ENCODE results near the gene GLP1R. TPM values are rescaled to one million over a fixed set of nuclear protein-coding genes. Genes with fewer than 3 reads are reported as not detected.

The GLP1R gene
- total RNA-seq, 1 experiment from 2014 or later, result 10.2 TPM

DNA sequence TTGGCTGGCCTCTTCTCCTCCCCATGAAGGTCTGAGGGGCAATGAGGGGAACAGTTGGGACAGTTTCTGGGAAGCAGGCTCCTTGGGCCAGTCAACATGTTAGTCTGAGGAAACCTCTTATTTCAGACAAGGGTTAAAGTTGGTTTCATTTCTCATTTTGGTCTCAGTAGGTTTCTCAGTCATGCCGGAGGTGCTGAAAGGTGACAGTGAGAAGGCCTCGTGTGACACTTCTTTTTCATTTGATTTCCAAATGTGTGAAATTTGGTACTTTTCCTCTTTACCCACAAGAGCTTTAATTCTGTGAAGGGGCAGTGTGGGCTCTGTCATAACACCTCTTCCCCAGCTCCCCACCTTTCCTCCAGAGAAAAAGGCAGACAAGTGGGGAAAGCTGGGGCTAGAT is 7.5 kb upstream of the GLP1R start:
- CTCF ChIA-PET, result no interaction called here
- Mint-ChIP-seq H3K36me3 (ENCODE audit: insufficient read depth, unreplicated experiment) (no peaks in the 10 kb centered on the region), H3K9me3 (ENCODE audit: low read depth, unreplicated experiment) (no peaks in the 10 kb centered on the region), H3K4me1 (ENCODE audit: low read depth, unreplicated experiment) (peaks cover 7% of the 10 kb centered on the region), H3K27me3 (ENCODE audit: unreplicated experiment) (peaks cover 76% of the 10 kb centered on the region), H3K4me3 (ENCODE audit: low read depth, unreplicated experiment) (no peak overlapping the region), H3K27ac (ENCODE audit: unreplicated experiment) (no peak overlapping the region)
- TF ChIP-seq, protein P1, sequence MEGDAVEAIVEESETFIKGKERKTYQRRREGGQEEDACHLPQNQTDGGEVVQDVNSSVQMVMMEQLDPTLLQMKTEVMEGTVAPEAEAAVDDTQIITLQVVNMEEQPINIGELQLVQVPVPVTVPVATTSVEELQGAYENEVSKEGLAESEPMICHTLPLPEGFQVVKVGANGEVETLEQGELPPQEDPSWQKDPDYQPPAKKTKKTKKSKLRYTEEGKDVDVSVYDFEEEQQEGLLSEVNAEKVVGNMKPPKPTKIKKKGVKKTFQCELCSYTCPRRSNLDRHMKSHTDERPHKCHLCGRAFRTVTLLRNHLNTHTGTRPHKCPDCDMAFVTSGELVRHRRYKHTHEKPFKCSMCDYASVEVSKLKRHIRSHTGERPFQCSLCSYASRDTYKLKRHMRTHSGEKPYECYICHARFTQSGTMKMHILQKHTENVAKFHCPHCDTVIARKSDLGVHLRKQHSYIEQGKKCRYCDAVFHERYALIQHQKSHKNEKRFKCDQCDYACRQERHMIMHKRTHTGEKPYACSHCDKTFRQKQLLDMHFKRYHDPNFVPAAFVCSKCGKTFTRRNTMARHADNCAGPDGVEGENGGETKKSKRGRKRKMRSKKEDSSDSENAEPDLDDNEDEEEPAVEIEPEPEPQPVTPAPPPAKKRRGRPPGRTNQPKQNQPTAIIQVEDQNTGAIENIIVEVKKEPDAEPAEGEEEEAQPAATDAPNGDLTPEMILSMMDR (IDR thresholded peaks at IDR 0.05; ENCODE audit: unreplicated experiment), result no peak
- no TSS peak for BruUV-seq (replicated peaks)
- intact Hi-C loops (cut with micrococcal nuclease; ENCODE audit: unreplicated experiment), result no loop called here
- no peak for DNase-seq

DNA sequence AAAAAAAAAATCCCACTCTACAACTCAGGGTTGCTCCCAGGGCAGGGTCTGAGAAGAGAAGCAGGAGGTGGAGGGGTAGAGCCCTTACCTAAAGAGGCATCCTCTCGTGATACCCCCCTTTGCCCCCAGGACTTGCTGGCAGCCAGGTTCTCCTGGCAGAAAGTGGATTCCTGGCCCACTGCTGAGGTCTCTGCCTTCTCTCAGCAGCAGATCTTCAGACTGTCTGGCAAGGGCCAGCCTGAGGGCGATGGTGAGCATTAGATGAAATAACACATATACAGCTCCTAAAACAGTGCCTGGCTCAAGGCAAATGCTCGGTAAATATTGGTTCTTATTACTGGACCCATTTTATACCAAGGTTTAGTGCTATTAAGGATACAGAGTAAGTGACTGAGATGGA is 4.8 kb upstream of the GLP1R start:
- H3K36me3 Mint-ChIP-seq (ENCODE audit: insufficient read depth, unreplicated experiment), result peaks cover 3% of the 10 kb centered on the region
- CTCF ChIA-PET, result no interaction called here
- peaks cover 70% of the 10 kb centered on the region for H3K27me3 Mint-ChIP-seq (ENCODE audit: unreplicated experiment)
- intact Hi-C loops (cut with micrococcal nuclease; ENCODE audit: unreplicated experiment), result no loop called here
- H3K9me3 Mint-ChIP-seq (ENCODE audit: low read depth, unreplicated experiment), result no peaks in the 10 kb centered on the region
- H3K4me1 Mint-ChIP-seq (ENCODE audit: low read depth, unreplicated experiment), result peaks cover 8% of the 10 kb centered on the region
- H3K27ac Mint-ChIP-seq (ENCODE audit: unreplicated experiment), result no peak overlapping the region
- TF ChIP-seq, protein P1 (IDR thresholded peaks at IDR 0.05; ENCODE audit: unreplicated experiment), result no peak
- H3K4me3 Mint-ChIP-seq (ENCODE audit: low read depth, unreplicated experiment), result no peak overlapping the region
- no TSS peak for BruUV-seq (replicated peaks)
- DNase-seq, result no peak

DNA sequence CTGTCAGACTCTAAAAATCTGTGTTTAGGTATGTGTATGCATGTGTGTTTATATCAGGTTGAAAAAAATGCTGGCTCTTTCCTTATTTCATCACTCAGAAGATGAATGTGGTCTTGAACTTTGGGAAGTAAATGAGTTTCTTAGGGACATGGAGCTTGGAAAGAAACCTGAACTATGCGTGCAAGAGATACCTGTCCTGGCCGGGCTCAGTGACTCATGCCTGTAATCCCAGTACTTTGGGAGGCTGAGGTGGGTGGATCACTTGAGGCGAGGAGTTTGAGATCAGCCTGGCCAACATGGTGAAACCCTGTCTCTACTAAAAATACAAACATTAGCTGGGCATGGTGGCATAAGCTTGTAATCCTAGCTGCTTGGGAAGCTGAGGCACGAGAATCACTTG is 4.4 kb upstream of the GLP1R start:
- TF ChIP-seq, protein P1 (IDR thresholded peaks at IDR 0.05; ENCODE audit: unreplicated experiment), result no peak
- H3K27ac Mint-ChIP-seq (ENCODE audit: unreplicated experiment), result no peak overlapping the region
- H3K9me3 Mint-ChIP-seq (ENCODE audit: low read depth, unreplicated experiment), result no peaks in the 10 kb centered on the region
- H3K36me3 Mint-ChIP-seq (ENCODE audit: insufficient read depth, unreplicated experiment), result peaks cover 7% of the 10 kb centered on the region
- no peak overlapping the region for H3K4me3 Mint-ChIP-seq (ENCODE audit: low read depth, unreplicated experiment)
- CTCF ChIA-PET, result interaction anchor here (0.7 kb wide), 1 partner anchor 1307 kb away, joined by 3 read pairs; no protein-coding TSS in a partner anchor
- H3K27me3 Mint-ChIP-seq (ENCODE audit: unreplicated experiment), result peaks cover 66% of the 10 kb centered on the region
- peaks cover 12% of the 10 kb centered on the region for H3K4me1 Mint-ChIP-seq (ENCODE audit: low read depth, unreplicated experiment)
- BruUV-seq (replicated peaks), result no TSS peak
- intact Hi-C loops (cut with micrococcal nuclease; ENCODE audit: unreplicated experiment), result no loop called here
- DNase-seq, result no peak

DNA sequence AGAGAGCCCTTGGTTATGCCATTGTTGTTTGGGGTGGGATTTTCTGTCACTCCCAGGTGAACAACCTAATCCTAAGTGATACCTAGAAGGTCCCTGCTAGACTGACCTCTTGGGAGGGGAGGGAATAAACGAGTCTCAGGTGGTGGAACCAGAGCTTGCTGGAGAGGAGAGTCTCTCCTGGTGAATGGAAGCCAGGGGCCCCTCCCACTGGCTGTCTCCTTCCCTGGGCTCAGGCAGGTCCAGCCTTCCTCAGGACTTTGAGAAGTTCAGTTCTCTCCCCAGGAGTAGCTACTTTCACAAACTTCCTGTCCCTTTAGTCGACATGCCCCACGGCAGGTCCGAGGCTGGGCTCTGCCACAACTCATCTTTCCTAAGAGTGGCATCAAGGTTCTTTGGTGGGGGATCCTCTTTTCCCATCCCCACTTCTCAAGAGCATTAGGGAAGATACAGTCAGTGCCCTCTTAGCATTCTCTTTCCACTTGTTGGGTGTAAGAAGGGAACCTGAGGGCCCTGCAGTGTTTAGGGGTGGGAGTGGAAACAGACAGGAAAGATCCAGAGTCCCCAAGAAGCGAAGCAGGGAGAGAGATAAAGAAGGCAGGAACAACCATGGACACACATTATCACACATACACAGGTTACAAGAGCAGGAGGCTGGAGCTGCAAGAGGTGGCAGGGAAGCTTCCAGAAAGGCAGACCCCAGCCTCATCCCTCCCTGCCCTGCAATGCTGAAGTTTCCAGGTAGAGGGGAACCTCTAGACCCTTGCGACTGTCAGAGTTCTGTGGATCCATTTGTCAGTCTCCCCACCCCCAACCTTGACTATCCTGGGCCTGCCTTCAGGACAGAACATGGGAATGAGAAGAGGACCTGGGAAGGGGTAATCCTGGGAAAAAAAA is 900 bp upstream of the GLP1R start:
- CTCF ChIA-PET, result no interaction called here
- no peak overlapping the region for H3K27ac Mint-ChIP-seq (ENCODE audit: unreplicated experiment)
- intact Hi-C loops (cut with micrococcal nuclease; ENCODE audit: unreplicated experiment), result no loop called here
- no peaks in the 10 kb centered on the region for H3K9me3 Mint-ChIP-seq (ENCODE audit: low read depth, unreplicated experiment)
- DNase-seq, result no peak
- H3K36me3 Mint-ChIP-seq (ENCODE audit: insufficient read depth, unreplicated experiment), result peaks cover 15% of the 10 kb centered on the region
- peaks cover 47% of the 10 kb centered on the region for H3K4me1 Mint-ChIP-seq (ENCODE audit: low read depth, unreplicated experiment)
- no TSS peak for BruUV-seq (replicated peaks)
- H3K27me3 Mint-ChIP-seq (ENCODE audit: unreplicated experiment), result peaks cover 31% of the 10 kb centered on the region
- peak overlapping the region; percentile 86 for H3K4me3 Mint-ChIP-seq (ENCODE audit: low read depth, unreplicated experiment)
- TF ChIP-seq, protein P1 (IDR thresholded peaks at IDR 0.05; ENCODE audit: unreplicated experiment), result no peak
